ENCODE results near the gene RASA1. TPM values are rescaled to one million over a fixed set of nuclear protein-coding genes. Genes with fewer than 3 reads are reported as not detected.

RASA1 gene
- total RNA-seq, 4 donors from 2014 or later, result 23.8 to 27.2 (median 26.0) TPM

DNA sequence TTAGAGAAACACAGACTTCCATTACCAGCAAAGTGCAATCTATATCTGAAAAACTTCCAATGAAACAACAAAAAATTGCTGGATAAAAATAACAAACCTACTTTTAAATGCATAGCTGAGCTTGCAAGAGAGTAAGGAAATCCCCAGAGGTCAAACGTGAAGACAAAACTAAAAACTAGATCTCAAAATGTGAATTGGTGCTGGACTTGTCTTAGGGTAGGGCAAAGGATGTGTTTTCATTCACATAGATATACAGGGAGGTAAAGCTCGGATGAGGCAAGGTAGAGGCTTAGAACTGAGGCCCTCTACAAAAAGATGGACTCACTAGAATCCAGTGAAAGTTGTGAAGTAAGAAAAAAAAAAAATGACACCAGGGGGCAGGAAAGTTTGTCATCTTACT, 13.6 kb upstream of the RASA1 start:
- Histone ChIP-seq H3K4me3 (no peak overlapping the region), H3K36me3 (no peaks in the 10 kb centered on the region), H3K4me1 (no peaks in the 10 kb centered on the region), H3K27me3 (no peaks in the 10 kb centered on the region), H3K27ac (no peak overlapping the region), H3K9me3 (no peaks in the 10 kb centered on the region)
- TF ChIP-seq POLR2AphosphoS5 (IDR thresholded peaks at IDR 0.05) (no peak), POLR2A (IDR thresholded peaks at IDR 0.05) (no peak), EP300 (IDR thresholded peaks at IDR 0.05) (no peak)
- TF ChIP-seq, protein P1, sequence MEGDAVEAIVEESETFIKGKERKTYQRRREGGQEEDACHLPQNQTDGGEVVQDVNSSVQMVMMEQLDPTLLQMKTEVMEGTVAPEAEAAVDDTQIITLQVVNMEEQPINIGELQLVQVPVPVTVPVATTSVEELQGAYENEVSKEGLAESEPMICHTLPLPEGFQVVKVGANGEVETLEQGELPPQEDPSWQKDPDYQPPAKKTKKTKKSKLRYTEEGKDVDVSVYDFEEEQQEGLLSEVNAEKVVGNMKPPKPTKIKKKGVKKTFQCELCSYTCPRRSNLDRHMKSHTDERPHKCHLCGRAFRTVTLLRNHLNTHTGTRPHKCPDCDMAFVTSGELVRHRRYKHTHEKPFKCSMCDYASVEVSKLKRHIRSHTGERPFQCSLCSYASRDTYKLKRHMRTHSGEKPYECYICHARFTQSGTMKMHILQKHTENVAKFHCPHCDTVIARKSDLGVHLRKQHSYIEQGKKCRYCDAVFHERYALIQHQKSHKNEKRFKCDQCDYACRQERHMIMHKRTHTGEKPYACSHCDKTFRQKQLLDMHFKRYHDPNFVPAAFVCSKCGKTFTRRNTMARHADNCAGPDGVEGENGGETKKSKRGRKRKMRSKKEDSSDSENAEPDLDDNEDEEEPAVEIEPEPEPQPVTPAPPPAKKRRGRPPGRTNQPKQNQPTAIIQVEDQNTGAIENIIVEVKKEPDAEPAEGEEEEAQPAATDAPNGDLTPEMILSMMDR (IDR thresholded peaks at IDR 0.05), result no peak
- no peak for ATAC-seq
- WGBS, 2 donors (ENCODE audit: low coverage in 1 of 2), result 59 to 94% methylated on average over 2 of the region's 2 CpGs

DNA sequence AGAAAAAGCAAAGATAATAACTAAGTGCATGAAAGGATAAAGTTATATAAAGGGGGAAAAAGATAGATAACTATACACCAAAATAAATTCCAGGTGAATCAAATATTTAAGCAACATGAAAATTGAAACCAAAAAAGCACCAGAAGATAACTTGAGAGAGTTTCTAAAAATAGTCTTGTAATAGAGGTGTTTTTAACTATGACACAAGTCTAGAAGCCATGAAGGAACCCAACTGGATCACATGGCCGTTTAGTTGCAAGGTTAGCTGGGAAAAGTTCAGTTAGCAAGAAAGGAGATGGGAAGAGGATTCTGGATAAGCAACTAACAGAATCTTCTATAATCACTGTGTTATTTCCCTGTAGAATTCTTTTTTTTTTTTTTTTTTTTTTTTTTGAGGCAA, 9.2 kb upstream of the RASA1 start:
- TF ChIP-seq, protein P1 (IDR thresholded peaks at IDR 0.05), result no peak
- no peak for TF ChIP-seq POLR2A (IDR thresholded peaks at IDR 0.05)
- no peak for TF ChIP-seq POLR2AphosphoS5 (IDR thresholded peaks at IDR 0.05)
- TF ChIP-seq EP300 (IDR thresholded peaks at IDR 0.05), result no peak
- H3K4me1 ChIP-seq, result no peaks in the 10 kb centered on the region
- H3K27ac ChIP-seq, result no peak overlapping the region
- no peak overlapping the region for H3K4me3 ChIP-seq
- ATAC-seq, result no peak
- 40 to 89% methylated on average over 1 of the region's 1 CpG for WGBS, 2 donors (ENCODE audit: low coverage in 1 of 2)
- peaks cover 14% of the 10 kb centered on the region for H3K27me3 ChIP-seq
- H3K36me3 ChIP-seq, result no peaks in the 10 kb centered on the region
- H3K9me3 ChIP-seq, result no peaks in the 10 kb centered on the region

DNA sequence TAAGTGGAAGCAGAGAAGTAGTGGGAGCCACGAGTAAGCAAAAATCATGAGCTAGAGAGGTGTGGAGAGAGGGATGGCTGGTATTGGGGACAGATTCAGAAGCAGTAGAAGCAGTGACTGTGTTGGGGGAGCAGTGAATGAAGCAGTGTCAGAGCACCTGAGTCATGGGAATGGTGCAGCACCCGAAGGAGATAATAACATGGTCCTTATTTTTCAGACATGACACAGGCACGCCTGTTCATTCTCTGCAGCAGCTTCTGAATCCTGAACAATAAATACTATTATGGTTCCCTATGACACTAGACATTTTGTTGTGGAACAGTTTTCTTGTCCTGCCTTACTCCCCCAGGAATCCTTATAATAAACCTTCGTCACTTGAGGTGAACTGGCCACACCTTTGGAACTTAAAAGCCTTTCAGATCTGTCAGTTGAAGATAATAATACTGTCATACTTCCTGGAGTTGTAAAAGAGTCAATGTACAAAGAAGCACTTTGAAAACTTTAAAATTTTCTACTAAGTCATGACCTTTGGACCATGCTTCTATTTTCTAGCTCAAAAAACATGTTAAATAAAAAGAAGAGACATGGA, 7.0 kb upstream of the RASA1 start:
- no peak for ATAC-seq
- Histone ChIP-seq H3K36me3 (no peaks in the 10 kb centered on the region), H3K27ac (no peak overlapping the region), H3K27me3 (peaks cover 14% of the 10 kb centered on the region), H3K9me3 (no peaks in the 10 kb centered on the region), H3K4me3 (no peak overlapping the region), H3K4me1 (no peaks in the 10 kb centered on the region)
- no peak for TF ChIP-seq POLR2AphosphoS5 (IDR thresholded peaks at IDR 0.05)
- TF ChIP-seq, protein P1 (IDR thresholded peaks at IDR 0.05), result no peak
- no peak for TF ChIP-seq EP300 (IDR thresholded peaks at IDR 0.05)
- TF ChIP-seq POLR2A (IDR thresholded peaks at IDR 0.05), result no peak
- WGBS, 2 donors (ENCODE audit: low coverage in 1 of 2), result 62 to 66% methylated on average over 4 of the region's 4 CpGs

DNA sequence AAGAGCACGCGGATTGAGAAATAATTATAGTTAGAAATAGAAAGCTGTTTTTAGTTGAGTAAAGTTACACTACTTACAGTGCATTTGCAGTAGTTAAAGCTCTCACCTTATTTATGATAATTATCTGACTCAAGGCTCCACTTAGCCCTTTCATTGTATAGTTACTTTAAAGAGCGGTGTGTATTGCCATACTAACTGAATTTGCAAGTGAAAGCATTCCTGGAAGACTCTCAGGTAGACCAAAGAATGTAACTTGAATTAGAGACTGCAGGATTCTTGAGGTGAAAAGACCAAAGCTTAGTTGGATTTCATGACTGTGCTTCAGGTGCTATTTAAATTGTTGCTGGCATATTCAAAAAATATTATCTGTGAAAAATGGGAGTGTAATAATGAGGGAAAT, 4.2 kb upstream of the RASA1 start:
- no peak overlapping the region for H3K4me3 ChIP-seq
- peaks cover 14% of the 10 kb centered on the region for H3K27me3 ChIP-seq
- 67 to 75% methylated on average over 3 of the region's 3 CpGs for WGBS, 2 donors (ENCODE audit: low coverage in 1 of 2)
- H3K4me1 ChIP-seq, result peaks cover 0 to 4% (median 0%) of the 10 kb centered on the region in 3 donors
- H3K9me3 ChIP-seq, result no peaks in the 10 kb centered on the region
- H3K27ac ChIP-seq, result no peak overlapping the region
- no peak for ATAC-seq
- TF ChIP-seq, protein P1 (IDR thresholded peaks at IDR 0.05), result no peak
- TF ChIP-seq EP300 (IDR thresholded peaks at IDR 0.05), result no peak
- no peak for TF ChIP-seq POLR2A (IDR thresholded peaks at IDR 0.05)
- TF ChIP-seq POLR2AphosphoS5 (IDR thresholded peaks at IDR 0.05), result no peak
- H3K36me3 ChIP-seq, result no peaks in the 10 kb centered on the region

DNA sequence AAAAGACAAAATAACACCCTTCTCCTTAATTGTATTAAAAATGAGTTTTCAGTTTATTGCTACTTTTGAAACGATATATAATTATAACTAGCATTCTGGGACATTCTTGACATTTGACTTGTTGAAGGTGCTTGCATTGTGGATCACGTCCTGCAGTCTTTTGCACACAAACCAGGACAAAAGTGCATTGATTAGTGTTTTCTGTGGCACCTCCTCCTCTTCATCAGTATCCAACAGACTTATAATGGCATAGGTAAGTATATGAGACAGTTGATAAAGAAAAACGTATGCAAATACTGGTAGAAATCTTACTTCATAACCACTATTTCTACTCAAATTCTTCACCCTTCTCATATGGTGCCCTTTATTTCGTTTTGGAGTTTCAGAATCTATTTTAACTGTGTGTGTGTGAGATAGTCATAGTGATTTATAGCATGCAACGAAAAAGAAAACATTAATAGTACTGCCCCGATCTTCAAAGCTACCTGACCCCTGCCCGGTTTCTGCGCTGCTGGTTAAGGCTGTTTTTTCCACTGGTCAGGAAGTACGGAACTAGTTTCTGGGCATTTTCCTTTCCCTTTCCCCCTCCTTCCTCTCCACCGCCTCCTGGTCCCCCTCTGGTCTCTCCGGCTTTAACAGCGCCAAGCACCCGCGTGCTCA, 639 bp upstream of the RASA1 start:
- no peak for TF ChIP-seq POLR2A (IDR thresholded peaks at IDR 0.05)
- TF ChIP-seq EP300 (IDR thresholded peaks at IDR 0.05), result no peak
- TF ChIP-seq, protein P1 (IDR thresholded peaks at IDR 0.05), result no peak
- no peak for TF ChIP-seq POLR2AphosphoS5 (IDR thresholded peaks at IDR 0.05)
- H3K4me1 ChIP-seq, result peaks cover 0 to 37% (median 0%) of the 10 kb centered on the region in 3 donors

More for the DNA sequence above, 639 bp upstream of the RASA1 start:
- Histone ChIP-seq H3K27me3 (no peaks in the 10 kb centered on the region), H3K27ac (peak overlapping the region; percentile 71 to 94 (median 92)), H3K36me3 (no peaks in the 10 kb centered on the region), H3K9me3 (no peaks in the 10 kb centered on the region), H3K4me3 (peak overlapping the region; percentile 78 to 95)
- ATAC-seq, result peak; percentile 61
- WGBS, 2 donors (ENCODE audit: low coverage in 1 of 2), result 6 to 7% methylated on average over 13 to 14 of the region's 14 CpGs
